ENCODE data around the gene AHCYL2.
A peak's percentile ranks its signal among the peaks of the same experiment; 100 is the strongest.
"Not testable (repeated sequence)": the region's sequence is repeated elsewhere in the genome, so short reads cannot be mapped to it uniquely, and the experiment has no call there.

AHCYL2 gene

DNA sequence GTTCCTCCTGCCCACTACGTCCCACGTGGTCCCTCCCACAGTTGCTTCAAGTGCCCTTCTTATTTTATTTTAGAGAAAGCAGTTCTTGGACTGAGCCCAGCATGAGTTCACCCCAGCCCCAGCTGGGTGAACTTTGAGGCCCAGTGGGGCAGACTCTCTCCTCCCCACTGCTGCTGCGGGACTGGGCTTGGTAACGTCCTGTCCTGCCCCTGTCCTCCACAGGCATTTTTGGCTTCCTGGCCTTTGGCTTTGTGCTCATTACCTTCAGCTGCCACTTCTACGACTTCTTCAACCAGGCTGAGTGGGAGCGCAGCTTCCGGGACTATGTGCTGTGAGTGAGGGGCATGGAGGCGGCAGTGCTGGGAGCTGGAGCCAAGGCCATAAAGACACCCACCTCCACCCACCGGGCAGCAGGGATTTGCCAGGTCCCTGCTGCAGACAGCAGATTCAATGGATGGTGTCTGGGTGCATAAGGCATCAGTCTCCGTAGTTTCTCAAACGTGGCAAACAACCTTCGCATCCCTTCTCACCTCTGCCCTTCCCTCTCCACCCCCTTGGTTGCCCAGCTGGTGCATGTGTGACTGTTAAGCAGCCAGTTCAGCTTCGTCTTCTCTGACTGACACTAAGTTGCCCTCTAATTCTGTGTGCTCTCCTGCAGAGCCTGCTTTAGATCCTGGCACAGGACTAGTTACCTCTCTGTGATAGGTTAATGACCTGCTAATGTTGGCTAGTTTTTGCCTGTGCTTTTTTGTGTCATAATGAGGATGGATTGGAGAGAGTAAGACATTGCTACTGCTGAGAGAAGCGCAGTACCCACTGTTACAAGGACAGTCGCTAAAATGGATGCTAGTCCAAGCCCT, 15.5 kb upstream of the AHCYL2 start:
- DNase-seq (ENCODE audit: low read depth in 2 of 2), result no peak

DNA sequence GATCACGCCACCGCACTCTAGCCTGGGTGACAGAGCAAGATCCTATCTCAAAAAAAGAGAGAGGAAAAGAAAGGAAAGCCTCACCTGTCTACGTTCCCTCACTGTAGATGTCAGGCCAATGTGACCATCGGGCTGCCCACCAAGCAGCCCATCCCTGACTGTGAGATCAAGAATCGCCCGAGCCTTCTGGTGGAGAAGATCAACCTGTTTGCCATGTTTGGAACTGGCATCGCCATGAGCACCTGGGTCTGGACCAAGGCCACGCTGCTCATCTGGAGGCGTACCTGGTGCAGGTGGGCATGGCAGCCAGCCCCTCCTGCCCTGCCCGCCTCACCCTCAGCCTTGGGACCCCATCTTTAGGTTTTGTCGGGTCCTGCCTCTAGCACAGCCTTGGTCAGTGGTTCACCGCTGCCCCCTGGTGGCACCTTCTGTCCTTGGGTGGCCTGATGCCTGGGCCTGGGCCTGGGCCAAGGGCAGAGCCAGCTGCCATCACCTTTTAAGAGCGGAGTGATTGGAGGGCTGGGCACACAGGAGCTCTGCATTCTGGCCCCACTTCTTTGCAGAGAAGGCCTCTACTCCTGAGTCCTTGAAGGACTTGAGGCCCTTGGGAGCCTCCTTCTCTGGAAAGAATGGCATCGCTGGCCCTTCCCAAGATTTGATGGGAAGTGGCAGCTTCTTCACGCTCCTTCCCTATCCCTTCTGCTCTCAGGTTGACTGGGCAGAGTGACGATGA, 14.4 kb upstream of the AHCYL2 start:
- peak; percentile 36 to 72 for DNase-seq (ENCODE audit: low read depth in 2 of 2)

DNA sequence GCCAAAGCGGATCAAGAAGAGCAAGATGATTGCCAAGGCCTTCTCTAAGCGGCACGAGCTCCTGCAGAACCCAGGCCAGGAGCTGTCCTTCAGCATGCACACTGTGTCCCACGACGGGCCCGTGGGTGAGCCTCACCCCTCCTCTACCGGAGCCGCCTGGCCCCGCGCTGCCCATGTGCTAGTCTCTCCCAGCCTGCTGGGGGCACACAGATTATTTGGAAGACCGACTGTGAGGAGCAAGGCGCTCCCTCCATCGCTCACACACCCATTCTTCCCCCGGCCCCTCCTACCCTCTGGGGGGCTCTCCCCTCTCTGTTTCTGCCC, 13.9 kb upstream of the AHCYL2 start:
- DNase-seq (ENCODE audit: low read depth in 2 of 2), result no peak

DNA sequence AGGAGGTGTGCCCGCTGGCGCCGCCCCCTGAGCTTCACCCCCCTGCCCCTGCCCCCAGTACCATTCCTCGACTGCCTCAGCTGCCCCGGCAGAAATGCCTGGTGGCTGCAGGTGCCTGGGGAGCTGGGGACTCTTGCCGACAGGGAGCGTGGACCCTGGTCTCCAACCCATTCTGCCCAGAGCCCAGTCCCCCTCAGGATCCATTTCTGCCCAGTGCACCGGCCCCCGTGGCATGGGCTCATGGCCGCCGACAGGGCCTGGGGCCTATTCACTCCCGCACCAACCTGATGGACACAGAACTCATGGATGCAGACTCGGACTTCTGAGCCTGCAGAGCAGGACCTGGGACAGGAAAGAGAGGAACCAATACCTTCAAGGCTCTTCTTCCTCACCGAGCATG, 12.7 kb upstream of the AHCYL2 start:
- DNase-seq (ENCODE audit: low read depth in 2 of 2), result no peak

DNA sequence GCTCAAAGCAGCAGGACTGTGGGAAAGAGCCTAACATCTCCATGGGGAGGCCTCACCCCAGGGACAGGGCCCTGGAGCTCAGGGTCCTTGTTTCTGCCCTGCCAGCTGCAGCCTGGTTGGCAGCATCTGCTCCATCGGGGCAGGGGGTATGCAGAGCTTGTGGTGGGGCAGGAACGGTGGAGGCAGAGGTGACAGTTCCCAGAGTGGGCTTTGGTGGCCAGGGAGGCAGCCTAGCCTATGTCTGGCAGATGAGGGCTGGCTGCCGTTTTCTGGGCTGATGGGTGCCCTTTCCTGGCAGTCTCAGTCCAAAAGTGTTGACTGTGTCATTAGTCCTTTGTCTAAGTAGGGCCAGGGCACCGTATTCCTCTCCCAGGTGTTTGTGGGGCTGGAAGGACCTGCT, 12.2 kb upstream of the AHCYL2 start:
- DNase-seq (ENCODE audit: low read depth in 2 of 2), result no peak

DNA sequence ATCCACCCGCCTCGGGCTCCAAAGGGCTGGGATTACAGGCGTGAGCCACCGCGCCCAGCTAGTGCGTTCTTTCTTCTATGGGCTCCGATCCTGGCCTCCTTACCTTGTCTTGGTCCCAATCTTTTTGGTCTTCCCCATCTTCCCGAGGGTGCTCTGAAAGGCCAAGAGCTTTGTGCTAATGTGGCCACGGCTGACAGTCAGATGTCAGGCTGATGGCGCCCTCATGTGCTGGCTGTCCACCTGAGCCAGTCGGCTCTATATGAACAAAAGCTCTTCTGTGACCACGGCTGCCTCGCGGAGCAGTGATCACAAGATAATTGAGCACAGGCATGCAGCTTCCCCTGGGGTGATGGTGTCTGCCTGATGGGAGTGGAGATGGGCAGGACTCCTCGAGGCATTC, 11.0 kb upstream of the AHCYL2 start:
- DNase-seq (ENCODE audit: low read depth in 2 of 2), result no peak

DNA sequence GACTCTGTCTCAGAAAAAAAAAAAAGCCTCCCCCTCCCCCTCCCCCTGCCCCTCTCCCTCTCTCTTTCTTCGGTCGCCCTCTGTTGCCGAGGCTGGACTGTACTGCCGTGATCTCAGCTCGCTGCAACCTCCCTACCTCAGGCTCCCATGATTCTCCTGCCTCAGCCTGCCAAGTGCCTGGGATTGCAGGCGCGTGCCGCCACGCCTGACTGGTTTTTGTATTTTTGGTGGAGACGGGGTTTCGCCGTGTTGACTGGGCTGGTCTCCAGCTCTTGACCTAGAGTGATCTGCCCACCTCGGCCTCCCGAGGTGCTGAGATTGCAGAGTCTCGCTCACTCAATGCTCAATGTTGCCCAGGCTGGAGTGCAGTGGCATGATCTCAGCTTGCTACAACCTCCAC, 9.1 kb upstream of the AHCYL2 start:
- DNase-seq (ENCODE audit: low read depth in 2 of 2), result not testable (repeated sequence)

DNA sequence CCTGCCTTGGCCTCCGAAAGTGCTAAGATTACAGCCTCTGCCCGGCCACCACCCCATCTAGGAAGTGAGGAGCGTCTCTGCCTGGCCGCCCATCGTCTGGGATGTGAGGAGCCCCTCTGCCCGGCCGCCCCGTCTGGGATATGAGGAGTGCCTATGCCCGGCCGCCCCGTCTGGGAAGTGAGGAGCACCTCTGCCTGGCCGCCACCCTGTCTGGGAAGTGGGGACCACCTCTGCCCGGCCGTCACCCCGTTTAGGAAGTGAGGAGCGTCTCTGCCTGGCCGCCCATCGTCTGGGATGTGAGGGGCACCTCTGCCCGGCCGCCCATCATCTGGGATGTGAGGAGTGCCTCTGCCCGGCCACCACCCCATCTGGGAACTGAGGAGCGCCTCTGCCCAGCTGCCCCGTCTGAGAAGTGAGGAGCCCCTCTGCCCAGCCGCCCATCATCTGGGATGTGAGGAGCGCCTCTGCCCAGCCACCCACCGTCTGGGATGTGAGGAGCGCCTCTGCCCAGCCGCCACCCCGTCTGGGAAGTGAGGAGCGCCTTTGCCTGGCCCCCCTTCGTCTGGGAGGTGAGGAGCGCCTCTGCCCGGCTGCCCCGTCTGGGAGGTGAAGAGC, 8.6 kb upstream of the AHCYL2 start:
- not testable (repeated sequence) for DNase-seq (ENCODE audit: low read depth in 2 of 2)

DNA sequence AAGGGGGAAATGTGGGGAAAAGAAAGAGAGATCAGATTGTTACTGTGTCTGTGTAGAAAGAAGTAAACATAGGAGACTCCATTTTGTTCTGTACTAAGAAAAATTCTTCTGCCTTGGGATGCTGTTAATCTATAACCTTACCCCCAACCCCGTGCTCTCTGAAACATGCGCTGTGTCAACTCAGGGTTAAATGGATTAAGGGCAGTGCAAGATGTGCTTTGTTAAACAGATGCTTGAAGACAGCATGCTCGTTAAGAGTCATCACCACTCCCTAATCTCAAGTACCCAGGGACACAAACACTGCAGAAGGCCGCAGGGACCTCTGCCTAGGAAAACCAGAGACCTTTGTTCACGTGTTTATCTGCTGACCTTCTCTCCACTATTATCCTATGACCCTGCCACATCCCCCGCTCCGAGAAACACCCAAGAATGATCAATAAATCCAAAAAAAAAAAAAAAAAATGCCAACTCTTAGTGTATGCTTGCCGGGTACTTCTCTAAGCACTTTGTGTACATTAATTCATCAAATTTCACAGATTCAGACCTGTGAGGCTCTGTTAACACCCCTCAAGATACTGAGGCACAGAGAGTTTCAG, 7.9 kb upstream of the AHCYL2 start:
- DNase-seq (ENCODE audit: low read depth in 2 of 2), result not testable (repeated sequence)

DNA sequence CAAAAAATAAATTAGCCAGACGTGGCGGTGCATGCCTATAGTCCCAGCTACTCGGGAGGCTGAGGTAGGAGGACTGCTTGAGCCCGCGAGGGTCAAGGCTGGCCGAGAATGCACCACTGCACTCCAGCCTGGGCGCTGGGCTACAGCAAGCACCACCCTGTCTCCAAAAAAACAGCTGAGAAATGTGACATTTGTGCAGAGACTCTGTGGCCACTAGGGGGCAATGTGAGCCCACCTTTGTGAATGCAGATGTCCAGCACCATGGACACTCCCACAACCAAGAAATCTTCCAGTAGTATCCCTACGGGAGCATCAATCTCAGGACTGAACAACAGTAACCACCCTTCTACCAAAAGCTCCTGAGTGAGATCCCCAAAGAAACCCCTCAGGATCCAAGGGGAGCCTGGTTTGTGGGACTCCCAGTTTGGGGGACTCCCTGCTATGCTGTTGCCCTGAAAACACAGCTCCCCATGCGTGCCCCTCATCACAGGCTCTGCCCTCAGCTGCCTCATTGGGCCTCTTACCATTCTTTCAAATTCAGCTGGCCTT, 6.2 kb upstream of the AHCYL2 start:
- DNase-seq (ENCODE audit: low read depth in 2 of 2), result peak; percentile 63 to 66

DNA sequence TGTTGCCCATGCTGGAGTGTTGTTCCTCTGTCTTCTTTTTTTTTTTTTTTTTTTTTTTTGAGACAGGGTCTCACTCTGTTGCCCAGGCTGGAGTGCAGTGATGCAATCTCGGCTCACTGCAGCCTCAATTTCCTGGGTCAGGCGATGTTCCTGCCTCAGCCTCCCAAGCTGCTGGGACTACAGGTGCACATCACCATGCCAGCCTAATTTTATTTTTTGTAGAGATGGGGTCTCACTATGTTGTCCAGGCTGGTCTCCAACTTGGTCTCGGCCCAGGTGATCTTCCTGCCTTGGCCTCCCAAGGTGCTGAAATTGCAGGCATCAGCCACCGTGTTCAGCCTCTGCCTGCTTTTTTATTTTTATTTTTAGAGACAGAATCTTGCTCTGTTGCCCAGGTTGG, 5.7 kb upstream of the AHCYL2 start:
- DNase-seq (ENCODE audit: low read depth in 2 of 2), result not testable (repeated sequence)

DNA sequence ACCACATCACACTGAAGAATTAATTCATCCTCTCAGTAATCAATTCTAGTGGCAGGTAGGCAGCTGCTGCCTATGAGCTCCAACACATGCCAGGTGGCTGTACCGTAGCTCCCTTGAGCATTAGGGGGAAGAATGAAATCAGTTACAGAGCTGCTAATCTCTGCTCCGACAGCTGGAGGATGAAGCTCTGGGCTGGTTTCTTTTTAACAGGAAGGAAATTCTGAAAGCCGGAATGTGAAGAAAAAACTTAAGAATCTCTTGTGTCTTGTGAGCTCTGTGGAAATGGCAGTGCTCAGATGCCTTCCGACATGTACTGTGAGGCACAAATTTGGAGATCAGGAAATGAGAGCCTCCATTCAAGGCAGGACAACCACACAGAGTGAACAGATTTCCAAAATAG, 2.8 kb upstream of the AHCYL2 start:
- DNase-seq (ENCODE audit: low read depth in 2 of 2), result no peak

DNA sequence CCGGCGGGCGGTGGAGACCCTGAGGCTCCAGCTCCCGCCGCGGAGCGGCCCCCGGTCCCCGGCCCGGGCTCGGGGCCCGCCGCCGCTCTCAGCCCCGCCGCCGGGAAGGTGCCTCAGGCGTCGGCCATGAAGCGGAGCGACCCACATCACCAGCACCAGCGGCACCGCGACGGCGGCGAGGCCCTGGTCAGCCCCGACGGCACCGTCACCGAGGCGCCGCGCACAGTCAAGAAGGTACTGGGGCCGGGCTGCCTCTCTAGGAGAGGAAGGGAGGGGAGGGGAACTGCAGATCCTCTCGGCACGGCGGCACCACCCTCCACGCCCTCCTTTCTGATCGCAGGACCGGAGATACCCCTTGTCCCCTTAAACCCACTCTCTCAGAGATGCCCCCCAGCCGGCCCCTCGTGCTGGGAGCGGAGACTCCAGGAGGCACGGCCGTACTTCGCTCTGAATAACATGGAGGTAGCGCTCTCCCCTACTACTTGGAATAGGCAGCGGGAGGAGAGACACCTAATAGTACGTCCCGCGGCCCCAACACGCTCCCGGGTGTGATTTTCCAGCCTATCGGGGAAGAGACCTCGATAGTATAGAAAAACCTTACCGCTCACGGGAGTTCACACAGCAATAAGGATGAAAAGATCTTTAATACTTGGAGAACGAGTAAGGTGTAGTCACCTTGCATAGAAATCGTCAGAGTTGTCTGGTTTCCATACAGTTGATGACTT, 538 bp downstream of the AHCYL2 start:
- peak; percentile 35 to 39 for DNase-seq (ENCODE audit: low read depth in 2 of 2)

DNA sequence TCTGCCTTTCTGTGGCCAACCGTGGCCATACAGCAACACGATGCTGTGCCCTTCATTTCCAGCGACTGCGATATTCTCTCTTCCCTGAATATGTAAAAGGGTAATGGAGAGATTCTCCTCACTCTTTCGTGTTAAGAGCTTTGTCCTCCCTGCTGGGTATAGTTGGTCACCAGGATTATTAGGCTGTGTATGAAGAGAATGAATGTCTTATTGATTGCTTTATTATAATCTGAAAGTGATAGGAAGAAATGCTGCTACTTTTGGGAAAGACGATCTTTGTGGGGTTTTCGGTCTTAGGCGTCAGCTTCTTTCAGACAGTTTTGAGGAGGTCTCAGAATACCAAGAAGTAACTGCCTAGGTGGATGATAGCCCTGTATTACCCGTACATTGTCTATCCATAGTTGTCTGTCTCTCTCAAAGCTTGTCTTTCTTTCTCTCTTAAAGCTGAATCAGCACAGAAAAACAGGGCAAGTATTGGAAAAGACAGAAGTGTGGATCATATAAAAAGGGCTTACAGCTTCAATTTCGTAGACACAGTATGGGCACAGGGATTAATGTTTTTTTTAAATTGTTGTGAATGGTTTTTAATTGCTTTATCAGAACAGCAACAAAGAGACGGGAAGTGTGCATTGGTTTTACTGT, 1.2 kb downstream of the AHCYL2 start:
- no peak for DNase-seq (ENCODE audit: low read depth in 2 of 2)

DNA sequence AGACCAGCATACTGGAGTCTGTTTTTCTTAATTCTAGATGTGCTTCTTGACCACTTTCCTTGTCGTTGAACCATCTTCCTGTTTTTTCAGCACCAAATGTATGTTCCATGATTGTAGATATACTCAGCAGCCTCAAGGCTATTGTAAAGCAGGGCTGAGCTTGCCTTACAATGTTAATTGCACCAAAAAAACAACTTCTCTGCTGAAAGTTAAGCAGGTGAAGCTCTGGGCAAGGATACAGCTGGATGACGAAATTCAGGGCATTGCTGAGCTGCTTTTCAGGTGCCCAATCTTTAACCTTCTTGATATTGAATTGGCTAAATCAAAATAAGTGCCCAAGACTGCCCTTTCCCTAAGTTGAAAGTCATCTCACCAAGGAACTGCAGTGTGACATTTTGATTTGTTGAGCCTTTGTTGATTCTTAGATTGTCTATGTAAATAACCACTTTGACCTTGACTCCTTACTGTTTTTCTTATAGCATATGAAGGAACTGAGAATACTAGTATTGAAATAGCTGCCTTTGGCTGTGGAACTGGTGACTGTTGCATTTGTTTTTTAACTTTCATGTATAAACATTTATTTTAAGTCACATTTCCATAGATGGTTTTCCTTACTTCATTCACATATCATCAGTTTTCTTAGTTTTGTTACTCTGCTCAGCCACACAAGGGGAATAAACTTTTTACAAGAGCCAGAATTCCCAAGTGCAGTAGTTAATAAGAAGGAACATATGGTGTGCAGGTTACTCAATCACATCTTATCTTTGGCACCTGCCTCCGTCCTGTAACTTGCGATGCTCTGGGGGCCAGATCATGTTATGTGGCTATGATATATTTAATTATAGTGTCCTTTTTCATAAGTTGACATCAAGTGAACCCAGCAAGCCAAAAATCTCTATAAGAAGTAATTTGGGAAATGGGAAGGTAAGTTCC, 3.1 kb downstream of the AHCYL2 start:
- DNase-seq (ENCODE audit: low read depth in 2 of 2), result no peak

DNA sequence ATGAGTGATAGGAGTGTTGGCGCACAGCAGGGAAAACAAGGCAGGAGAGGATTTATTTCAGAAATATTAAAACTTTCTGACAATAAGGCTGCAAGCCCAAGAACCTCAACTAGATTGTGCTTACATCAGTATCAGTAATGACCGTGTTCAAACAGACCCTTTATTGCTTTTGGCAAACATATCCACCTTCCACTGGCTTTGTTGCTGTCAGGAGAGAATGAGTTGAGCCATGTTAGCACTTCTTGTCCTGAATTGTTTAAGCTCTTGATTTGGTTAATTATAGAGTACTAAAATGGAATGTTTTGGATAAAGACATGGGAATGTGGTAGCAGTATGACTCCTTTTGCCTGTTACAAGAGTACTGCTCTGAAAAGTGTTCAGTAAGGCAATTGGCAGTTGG, 3.8 kb downstream of the AHCYL2 start:
- DNase-seq (ENCODE audit: low read depth in 2 of 2), result no peak

DNA sequence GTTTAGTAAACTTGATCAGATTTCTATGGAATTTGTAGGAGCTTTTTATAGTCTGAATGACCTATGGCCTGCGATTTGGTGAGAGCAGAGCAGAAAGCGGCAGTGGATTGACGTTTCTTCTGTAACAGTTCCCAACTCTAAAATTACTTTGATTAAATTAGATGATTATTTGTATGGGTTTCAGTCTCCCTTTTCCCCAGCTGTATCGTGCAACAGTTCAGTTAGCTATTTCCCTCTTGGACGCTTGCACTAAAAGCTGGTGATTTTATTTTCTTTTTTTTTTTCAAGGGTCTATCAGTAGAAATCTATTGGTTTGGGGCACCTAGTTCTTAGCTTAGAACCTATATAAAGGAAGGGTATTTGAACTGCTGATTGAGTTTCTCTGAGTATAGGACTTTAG, 6.8 kb downstream of the AHCYL2 start:
- no peak for DNase-seq (ENCODE audit: low read depth in 2 of 2)

DNA sequence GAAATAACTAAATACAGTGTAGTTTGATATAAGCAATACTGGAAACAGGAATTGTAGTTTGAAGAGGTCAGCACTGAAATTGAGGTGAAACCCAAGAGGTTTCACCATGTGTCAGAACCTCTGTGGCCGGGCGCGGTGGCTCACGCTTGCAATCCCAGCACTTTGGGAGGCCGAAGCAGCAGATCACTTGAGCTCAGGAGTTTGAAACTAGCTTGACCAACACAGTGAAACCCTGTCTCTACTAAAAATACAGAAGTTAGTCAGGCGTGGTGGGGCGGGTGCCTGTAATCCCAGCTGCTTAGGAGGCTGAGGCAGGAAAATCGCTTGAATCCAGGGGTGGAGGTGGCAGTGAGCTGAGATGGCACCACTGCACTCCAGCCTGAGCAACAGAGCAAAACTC, 13.7 kb downstream of the AHCYL2 start:
- no peak for DNase-seq (ENCODE audit: low read depth in 2 of 2)

DNA sequence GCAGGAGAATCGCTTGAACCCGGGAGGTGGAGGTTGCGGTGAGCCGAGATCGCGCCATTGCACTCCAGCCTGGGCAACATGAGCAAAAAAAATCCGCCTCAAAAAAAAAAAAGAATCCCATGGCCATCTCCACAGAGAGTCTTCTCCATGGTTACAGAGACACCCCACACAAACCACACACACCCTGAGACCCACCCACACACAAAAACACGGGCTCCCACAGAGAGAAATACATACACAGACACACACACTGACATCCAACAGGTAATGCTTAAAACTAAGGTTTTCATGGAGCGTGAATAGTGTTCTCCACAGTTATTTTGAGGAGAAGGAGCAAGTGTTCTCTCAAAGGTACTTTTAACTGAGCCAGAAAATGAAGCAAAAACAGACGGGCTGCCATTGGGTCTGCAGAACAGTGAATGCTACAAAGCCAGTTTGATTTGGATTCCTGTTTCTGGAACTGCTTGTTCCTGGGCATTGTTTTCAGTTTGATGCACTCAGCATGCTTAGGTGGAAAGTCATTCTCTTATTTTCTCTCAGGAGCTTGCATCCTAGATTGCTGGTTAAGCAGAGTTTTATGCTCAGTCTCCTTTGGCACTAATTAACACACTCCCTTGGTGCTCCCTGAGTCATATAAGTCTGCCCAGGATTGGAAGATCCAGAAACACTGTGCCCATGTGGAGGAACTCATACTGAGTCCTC, 15.4 kb downstream of the AHCYL2 start:
- DNase-seq (ENCODE audit: low read depth in 2 of 2), result no peak

Measured in activated CD4-positive, alpha-beta T cell treated with anti-CD3 and anti-CD28 coated beads for 24 hours (primary cell).